Measurements from ENCODE around the gene PGAP3. TPM values are rescaled to one million over a fixed set of nuclear protein-coding genes. Genes with fewer than 3 reads are reported as not detected.
A peak's percentile ranks its signal among the peaks of the same experiment; 100 is the strongest.

PGAP3 gene
- total RNA-seq, 1 donor from 2014 or later: 10.8 TPM

GRCh38 chr17:39625198-39625785 is 62.6 kb downstream of the PGAP3 start:
- Histone ChIP-seq H3K27me3 (ENCODE audit: control insufficient read depth, insufficient read depth, low read length) (peaks cover 10% of the 10 kb centered on the region), H3K36me3 (ENCODE audit: control insufficient read depth, insufficient read depth, low read length) (no peaks in the 10 kb centered on the region), H3K4me3 (ENCODE audit: low read depth, low read length) (no peak overlapping the region)
- TF ChIP-seq CTCF (IDR thresholded peaks at IDR 0.05; ENCODE audit: insufficient read depth, low read length, severe bottlenecking): no peak
- DNase-seq (ENCODE audit: low read depth) (no peak), FAIRE-seq (no peak)

GRCh38 chr17:39624313-39624712 is 63.5 kb downstream of the PGAP3 start:
- no peak for DNase-seq (ENCODE audit: low read depth)
- TF ChIP-seq CTCF (IDR thresholded peaks at IDR 0.05; ENCODE audit: insufficient read depth, low read length, severe bottlenecking): no peak
- FAIRE-seq: no peak
- Histone ChIP-seq H3K27me3 (ENCODE audit: control insufficient read depth, insufficient read depth, low read length) (peaks cover 12% of the 10 kb centered on the region), H3K4me3 (ENCODE audit: low read depth, low read length) (no peak overlapping the region), H3K36me3 (ENCODE audit: control insufficient read depth, insufficient read depth, low read length) (no peaks in the 10 kb centered on the region)

- TF ChIP-seq CTCF (IDR thresholded peaks at IDR 0.05; ENCODE audit: insufficient read depth, low read length, severe bottlenecking): peak; percentile 94
- Histone ChIP-seq H3K36me3 (ENCODE audit: control insufficient read depth, insufficient read depth, low read length) (no peaks in the 10 kb centered on the region), H3K4me3 (ENCODE audit: low read depth, low read length) (no peak overlapping the region), H3K27me3 (ENCODE audit: control insufficient read depth, insufficient read depth, low read length) (peaks cover 13% of the 10 kb centered on the region)
- peak; percentile 44 for DNase-seq (ENCODE audit: low read depth)
- no peak for FAIRE-seq
Measured at GRCh38 chr17:39623356-39623950, 64.4 kb downstream of the PGAP3 start.

- no peak for DNase-seq (ENCODE audit: low read depth)
- H3K36me3 ChIP-seq (ENCODE audit: control insufficient read depth, insufficient read depth, low read length): no peaks in the 10 kb centered on the region
- H3K27me3 ChIP-seq (ENCODE audit: control insufficient read depth, insufficient read depth, low read length): peaks cover 11% of the 10 kb centered on the region
- TF ChIP-seq CTCF (IDR thresholded peaks at IDR 0.05; ENCODE audit: insufficient read depth, low read length, severe bottlenecking): no peak
- no peak overlapping the region for H3K4me3 ChIP-seq (ENCODE audit: low read depth, low read length)
- no peak for FAIRE-seq
Measured at GRCh38 chr17:39622380-39623006, 65.4 kb downstream of the PGAP3 start.

- H3K4me3 ChIP-seq (ENCODE audit: low read depth, low read length): no peak overlapping the region
- peaks cover 13% of the 10 kb centered on the region for H3K27me3 ChIP-seq (ENCODE audit: control insufficient read depth, insufficient read depth, low read length)
- peak; percentile 100 for TF ChIP-seq CTCF (IDR thresholded peaks at IDR 0.05; ENCODE audit: insufficient read depth, low read length, severe bottlenecking)
- DNase-seq (ENCODE audit: low read depth) (peak; percentile 59), FAIRE-seq (no peak)
- no peaks in the 10 kb centered on the region for H3K36me3 ChIP-seq (ENCODE audit: control insufficient read depth, insufficient read depth, low read length)
Measured at GRCh38 chr17:39621523-39622379, 66.1 kb downstream of the PGAP3 start.

Other genes starting within 250 kb of the PGAP3 start
- gene MED1, start 236.8 kb downstream of the PGAP3 start, total RNA-seq: 21.6 and 25.0 TPM in 2 replicates
- 19.7 and 24.3 TPM in 2 replicates for gene CDK12, start 226.6 kb downstream of the PGAP3 start, total RNA-seq
- not detected in 2 replicates for gene NEUROD2, start 80.1 kb downstream of the PGAP3 start, total RNA-seq
- gene PPP1R1B, start 61.1 kb downstream of the PGAP3 start, total RNA-seq: not detected in 2 replicates
- 18.4 and 23.0 TPM in 2 replicates for gene STARD3, start 50.9 kb downstream of the PGAP3 start, total RNA-seq
- 0.51 TPM in 1 of 2 replicates, not detected in the other for gene TCAP, start 22.7 kb downstream of the PGAP3 start, total RNA-seq
- not detected in 2 replicates for gene PNMT, start 19.6 kb downstream of the PGAP3 start, total RNA-seq
- 32.1 and 62.3 TPM in 2 replicates for gene ERBB2, start 12.0 kb upstream of the PGAP3 start, total RNA-seq
- gene MIEN1, start 42.5 kb upstream of the PGAP3 start, total RNA-seq: 26.6 and 34.1 TPM in 2 replicates
- 9.0 and 14.0 TPM in 2 replicates for gene GRB7, start 49.9 kb upstream of the PGAP3 start, total RNA-seq
- under 0.01 TPM in 1 of 2 replicates, not detected in the other for gene IKZF3, start 176.3 kb upstream of the PGAP3 start, total RNA-seq
- not detected in 2 replicates for gene ZPBP2, start 180.1 kb upstream of the PGAP3 start, total RNA-seq
- 5.8 and 6.1 TPM in 2 replicates for gene GSDMB, start 230.6 kb upstream of the PGAP3 start, total RNA-seq
- gene ORMDL3, start 239.5 kb upstream of the PGAP3 start, total RNA-seq: 26.6 and 30.7 TPM in 2 replicates
- not detected in 2 replicates for gene LRRC3C, start 239.7 kb upstream of the PGAP3 start, total RNA-seq

Data from bronchial epithelial cell (primary cell).